Activated CD4-positive, alpha-beta T cell treated with anti-CD3 and anti-CD28 coated beads for 36 hours (primary cell): ENCODE data around the gene ATG7. TPM values are rescaled to one million over a fixed set of nuclear protein-coding genes. Genes with fewer than 3 reads are reported as not detected.

Experiments used
- ATAC-seq: fragments of 200-7000 bp; cut with Tn5 transposase; one replicate; pipeline ENCODE4 v1.10.0; 2021; ENCODE audit warnings: mild to moderate bottlenecking, moderate library complexity
- CTCF ChIA-PET: fragments of 350-600 bp; sonication (Branson Sonifier 250); formaldehyde crosslinking; loops from one replicate; lab custom pipeline; 2021; ENCODE audit warnings: antibody characterized with exemption; lab: Charles Lee
- POLR2A ChIA-PET: fragments of 350-600 bp; sonication (Branson Sonifier 250); formaldehyde crosslinking; loops from one replicate; lab custom pipeline; 2021; ENCODE audit warnings: antibody characterized with exemption, inconsistent platforms; lab: Charles Lee
- DNase-seq: peaks from one replicate; pipeline ENCODE4 v3.0.0-alpha.2; 2020
- H3K27ac Mint-ChIP-seq: one replicate; pipeline ENCODE4 v1.8.0; 2021; ENCODE audit warnings: mixed read lengths
- H3K27me3 Mint-ChIP-seq: one replicate; pipeline ENCODE4 v1.8.0; 2021; ENCODE audit warnings: mixed read lengths
- H3K36me3 Mint-ChIP-seq: one replicate; pipeline ENCODE4 v1.8.0; 2021; ENCODE audit warnings: low read depth, mixed read lengths
- H3K4me1 Mint-ChIP-seq: one replicate; pipeline ENCODE4 v1.8.0; 2021; ENCODE audit warnings: mixed read lengths
- H3K4me3 Mint-ChIP-seq: one replicate; pipeline ENCODE4 v1.8.0; 2021; ENCODE audit warnings: mild to moderate bottlenecking, moderate library complexity, mixed read lengths
- H3K9me3 Mint-ChIP-seq: one replicate; pipeline ENCODE4 v1.8.0; 2021; ENCODE audit warnings: low read depth, mixed read lengths
- intact Hi-C, 2 experiments: fragments of 100-400 bp; cut with DNase I in 1 of 2; cut with micrococcal nuclease in 1 of 2; formaldehyde crosslinking; loops; one replicate each; pipeline versions ENCODE4 v1.14.2 to v1.15.1; 2022 to 2024; cut with DNase I, micrococcal nuclease
- total RNA-seq, 2 experiments: library from RNA; stranded (reverse); gene quantifications; one replicate each; pipeline ENCODE4 v1.2.3, GENCODE V29; 2021

Gene ATG7
- total RNA-seq, 2 experiments from 2014 or later: 31.6 to 34.5 TPM

GRCh38 chr3:11539218-11539617, 267.0 kb downstream of the ATG7 start:
- no peak for DNase-seq
- intact Hi-C loops: no loop called here
- Mint-ChIP-seq H3K4me3 (no peak overlapping the region), H3K36me3 (peaks cover 5% of the 10 kb centered on the region), H3K27me3 (no peaks in the 10 kb centered on the region), H3K4me1 (no peaks in the 10 kb centered on the region), H3K27ac (no peak overlapping the region), H3K9me3 (no peaks in the 10 kb centered on the region)
- ATAC-seq: no peak
- POLR2A ChIA-PET: no interaction called here
- CTCF ChIA-PET: interaction anchor here (1.0 kb wide), 1 partner anchor 18 kb away, joined by 3 read pairs; no protein-coding TSS in a partner anchor

- DNase-seq: no peak
- no peak overlapping the region for H3K4me3 Mint-ChIP-seq
- no peaks in the 10 kb centered on the region for H3K9me3 Mint-ChIP-seq
- no peaks in the 10 kb centered on the region for H3K27me3 Mint-ChIP-seq
- no peak for ATAC-seq
- H3K36me3 Mint-ChIP-seq: peaks cover 6% of the 10 kb centered on the region
- POLR2A ChIA-PET: no interaction called here
- no peak overlapping the region for H3K27ac Mint-ChIP-seq
- H3K4me1 Mint-ChIP-seq: no peaks in the 10 kb centered on the region
- intact Hi-C loops: no loop called here
- CTCF ChIA-PET: interaction anchor here (0.8 to 1.0 kb wide), 2 partner anchors 17 to 382 kb away, joined by 3 read pairs; no protein-coding TSS in a partner anchor
Measured at GRCh38 chr3:11539677-11540076, 267.5 kb downstream of the ATG7 start.

GRCh38 chr3:11541321-11542303, 269.4 kb downstream of the ATG7 start:
- ChIA-PET POLR2A (interaction anchor here (0.8 kb wide), 1 partner anchor 345 kb away, joined by 8 read pairs; no protein-coding TSS in a partner anchor), CTCF (no interaction called here)
- H3K4me3 Mint-ChIP-seq: no peak overlapping the region
- H3K27me3 Mint-ChIP-seq: no peaks in the 10 kb centered on the region
- intact Hi-C loops: no loop called here
- no peak overlapping the region for H3K27ac Mint-ChIP-seq
- peaks cover under 1% of the 10 kb centered on the region for H3K9me3 Mint-ChIP-seq
- no peak for DNase-seq
- ATAC-seq: no peak
- peaks cover 7% of the 10 kb centered on the region for H3K36me3 Mint-ChIP-seq
- H3K4me1 Mint-ChIP-seq: no peaks in the 10 kb centered on the region

- H3K27ac Mint-ChIP-seq: no peak overlapping the region
- no peaks in the 10 kb centered on the region for H3K27me3 Mint-ChIP-seq
- no peak for ATAC-seq
- ChIA-PET CTCF (no interaction called here), POLR2A (no interaction called here)
- peaks cover 3% of the 10 kb centered on the region for H3K4me1 Mint-ChIP-seq
- no peak overlapping the region for H3K4me3 Mint-ChIP-seq
- peaks cover 8% of the 10 kb centered on the region for H3K9me3 Mint-ChIP-seq
- intact Hi-C loops: no loop called here
- peaks cover 12% of the 10 kb centered on the region for H3K36me3 Mint-ChIP-seq
- no peak for DNase-seq
Measured at GRCh38 chr3:11542551-11542950, 270.4 kb downstream of the ATG7 start.

GRCh38 chr3:11543141-11543947, 271.1 kb downstream of the ATG7 start:
- intact Hi-C loops: no loop called here
- Mint-ChIP-seq H3K9me3 (peaks cover 8% of the 10 kb centered on the region), H3K4me3 (no peak overlapping the region), H3K27me3 (no peaks in the 10 kb centered on the region), H3K4me1 (peaks cover 5% of the 10 kb centered on the region), H3K27ac (no peak overlapping the region), H3K36me3 (peaks cover 12% of the 10 kb centered on the region)
- no peak for ATAC-seq
- CTCF ChIA-PET: interaction anchor here (0.6 kb wide), 1 partner anchor 1517 kb away, joined by 3 read pairs; no protein-coding TSS in a partner anchor
- DNase-seq: no peak
- POLR2A ChIA-PET: no interaction called here

GRCh38 chr3:11543948-11544387, 271.8 kb downstream of the ATG7 start:
- no peak overlapping the region for H3K27ac Mint-ChIP-seq
- no peaks in the 10 kb centered on the region for H3K27me3 Mint-ChIP-seq
- ChIA-PET POLR2A (no interaction called here), CTCF (interaction anchor here (0.6 kb wide), 1 partner anchor 1517 kb away, joined by 3 read pairs; no protein-coding TSS in a partner anchor)
- peaks cover 8% of the 10 kb centered on the region for H3K9me3 Mint-ChIP-seq
- peaks cover 5% of the 10 kb centered on the region for H3K4me1 Mint-ChIP-seq
- intact Hi-C loops: no loop called here
- ATAC-seq: no peak
- peaks cover 12% of the 10 kb centered on the region for H3K36me3 Mint-ChIP-seq
- no peak for DNase-seq
- no peak overlapping the region for H3K4me3 Mint-ChIP-seq

- no peaks in the 10 kb centered on the region for H3K27me3 Mint-ChIP-seq
- ATAC-seq (no peak), DNase-seq (no peak)
- H3K27ac Mint-ChIP-seq: no peak overlapping the region
- peaks cover 5% of the 10 kb centered on the region for H3K4me1 Mint-ChIP-seq
- intact Hi-C loops: no loop called here
- H3K9me3 Mint-ChIP-seq: peaks cover 10% of the 10 kb centered on the region
- ChIA-PET CTCF (no interaction called here), POLR2A (no interaction called here)
- H3K36me3 Mint-ChIP-seq: peaks cover 12% of the 10 kb centered on the region
- H3K4me3 Mint-ChIP-seq: no peak overlapping the region
Measured at GRCh38 chr3:11544412-11545181, 272.4 kb downstream of the ATG7 start.

GRCh38 chr3:11545186-11545851, 273.1 kb downstream of the ATG7 start:
- DNase-seq (no peak), ATAC-seq (no peak)
- H3K4me1 Mint-ChIP-seq: peaks cover 5% of the 10 kb centered on the region
- POLR2A ChIA-PET: no interaction called here
- H3K9me3 Mint-ChIP-seq: peaks cover 10% of the 10 kb centered on the region
- H3K27ac Mint-ChIP-seq: no peak overlapping the region
- CTCF ChIA-PET: no interaction called here
- no peaks in the 10 kb centered on the region for H3K27me3 Mint-ChIP-seq
- intact Hi-C loops: no loop called here
- peaks cover 7% of the 10 kb centered on the region for H3K36me3 Mint-ChIP-seq
- no peak overlapping the region for H3K4me3 Mint-ChIP-seq

- H3K27me3 Mint-ChIP-seq: no peaks in the 10 kb centered on the region
- H3K4me3 Mint-ChIP-seq: no peak overlapping the region
- POLR2A ChIA-PET: no interaction called here
- no peak for DNase-seq
- intact Hi-C loops: no loop called here
- ATAC-seq: no peak
- H3K27ac Mint-ChIP-seq: no peak overlapping the region
- CTCF ChIA-PET: no interaction called here
- peaks cover 15% of the 10 kb centered on the region for H3K36me3 Mint-ChIP-seq
- peaks cover 10% of the 10 kb centered on the region for H3K9me3 Mint-ChIP-seq
- peaks cover 5% of the 10 kb centered on the region for H3K4me1 Mint-ChIP-seq
Measured at GRCh38 chr3:11546657-11547302, 274.6 kb downstream of the ATG7 start.

- peaks cover 10% of the 10 kb centered on the region for H3K9me3 Mint-ChIP-seq
- intact Hi-C loops: no loop called here
- ChIA-PET POLR2A (no interaction called here), CTCF (no interaction called here)
- DNase-seq: no peak
- peaks cover 21% of the 10 kb centered on the region for H3K36me3 Mint-ChIP-seq
- H3K4me3 Mint-ChIP-seq: no peak overlapping the region
- H3K4me1 Mint-ChIP-seq: peaks cover 5% of the 10 kb centered on the region
- peak; percentile 57 for ATAC-seq
- no peaks in the 10 kb centered on the region for H3K27me3 Mint-ChIP-seq
- no peak overlapping the region for H3K27ac Mint-ChIP-seq
Measured at GRCh38 chr3:11547498-11547897, 275.3 kb downstream of the ATG7 start.
